DND-41 (cell line): ENCODE measurements around the gene PIGZ.

Experiments
- EZH2 ChIP-seq: IDR thresholded peaks from 3 replicates; pipeline ENCODE4 v1.6.1; 2012; ENCODE audit warnings: borderline replicate concordance, low read depth, mild to moderate bottlenecking, moderate library complexity, low read length, inconsistent platforms; ENCODE audit not compliant: severe bottlenecking
- TF ChIP-seq, protein P1 (sequence below): IDR thresholded peaks from 2 replicates; pipeline ENCODE4 v1.5.1; 2012; ENCODE audit warnings: borderline replicate concordance, low read length, moderate library complexity, mild to moderate bottlenecking; ENCODE audit not compliant: poor library complexity, severe bottlenecking; ENCODE audit errors: extremely low read depth

DNA sequence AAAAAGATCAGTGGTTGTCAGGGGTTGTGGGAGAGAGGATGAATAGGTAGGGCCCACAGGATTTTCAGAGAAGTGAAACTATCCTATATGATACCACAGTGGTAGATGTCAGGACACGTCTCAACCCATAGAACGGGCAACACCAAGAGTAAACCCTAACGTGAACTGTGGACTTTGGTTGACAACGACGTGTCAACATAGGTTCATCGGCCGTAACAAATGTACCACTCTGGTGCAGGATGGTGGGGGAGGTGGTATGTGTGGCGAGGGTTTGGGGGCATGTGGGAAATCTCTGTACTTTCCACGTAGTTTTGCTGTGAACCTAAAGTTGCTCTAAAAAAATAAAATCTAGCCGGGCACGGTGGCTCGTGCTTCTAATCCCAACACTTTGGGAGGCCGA is 13.0 kb upstream of the PIGZ start:
- TF ChIP-seq, protein P1, sequence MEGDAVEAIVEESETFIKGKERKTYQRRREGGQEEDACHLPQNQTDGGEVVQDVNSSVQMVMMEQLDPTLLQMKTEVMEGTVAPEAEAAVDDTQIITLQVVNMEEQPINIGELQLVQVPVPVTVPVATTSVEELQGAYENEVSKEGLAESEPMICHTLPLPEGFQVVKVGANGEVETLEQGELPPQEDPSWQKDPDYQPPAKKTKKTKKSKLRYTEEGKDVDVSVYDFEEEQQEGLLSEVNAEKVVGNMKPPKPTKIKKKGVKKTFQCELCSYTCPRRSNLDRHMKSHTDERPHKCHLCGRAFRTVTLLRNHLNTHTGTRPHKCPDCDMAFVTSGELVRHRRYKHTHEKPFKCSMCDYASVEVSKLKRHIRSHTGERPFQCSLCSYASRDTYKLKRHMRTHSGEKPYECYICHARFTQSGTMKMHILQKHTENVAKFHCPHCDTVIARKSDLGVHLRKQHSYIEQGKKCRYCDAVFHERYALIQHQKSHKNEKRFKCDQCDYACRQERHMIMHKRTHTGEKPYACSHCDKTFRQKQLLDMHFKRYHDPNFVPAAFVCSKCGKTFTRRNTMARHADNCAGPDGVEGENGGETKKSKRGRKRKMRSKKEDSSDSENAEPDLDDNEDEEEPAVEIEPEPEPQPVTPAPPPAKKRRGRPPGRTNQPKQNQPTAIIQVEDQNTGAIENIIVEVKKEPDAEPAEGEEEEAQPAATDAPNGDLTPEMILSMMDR: no peak
- TF ChIP-seq EZH2: no peak
